AG20443 (cell line): ENCODE data around the gene TUBB2B.

ENCODE experiments used
- DNase-seq: peaks from one replicate; pipeline ENCODE4 v3.0.0; 2012; ENCODE audit warnings: low spot score, mixed read lengths

Gene TUBB2B

GRCh38 chr6:3232017-3232945, 4.8 kb upstream of the TUBB2B start:
- no peak for DNase-seq

- peak; percentile 82 for DNase-seq
These were observed 4.0 kb upstream of the TUBB2B start for GRCh38 chr6:3231247-3232016.

- DNase-seq, result no peak
These were observed 3.4 kb upstream of the TUBB2B start for GRCh38 chr6:3230900-3231246.

- no peak for DNase-seq
These were observed 2.9 kb upstream of the TUBB2B start for GRCh38 chr6:3230256-3230882.

- DNase-seq, result no peak
These were observed 2.2 kb upstream of the TUBB2B start for GRCh38 chr6:3229566-3230178.

- DNase-seq, result no peak
These were observed 1.5 kb upstream of the TUBB2B start for GRCh38 chr6:3228771-3229565.

GRCh38 chr6:3228046-3228671, 706 bp upstream of the TUBB2B start:
- no peak for DNase-seq

GRCh38 chr6:3226481-3227362, 731 bp downstream of the TUBB2B start:
- no peak for DNase-seq

- DNase-seq, result no peak
These were observed 1.4 kb downstream of the TUBB2B start for GRCh38 chr6:3226042-3226441.

- DNase-seq, result no peak
These were observed 4.9 kb downstream of the TUBB2B start for GRCh38 chr6:3222506-3223038.

- DNase-seq, result no peak
These were observed 5.9 kb downstream of the TUBB2B start for GRCh38 chr6:3221578-3221977.

GRCh38 chr6:3220366-3220765, 7.1 kb downstream of the TUBB2B start:
- DNase-seq, result no peak

GRCh38 chr6:3218266-3218665, 9.2 kb downstream of the TUBB2B start:
- no peak for DNase-seq

- DNase-seq, result no peak
These were observed 10.2 kb downstream of the TUBB2B start for GRCh38 chr6:3217286-3217685.

- no peak for DNase-seq
These were observed 12.6 kb downstream of the TUBB2B start for GRCh38 chr6:3214898-3215297.

GRCh38 chr6:3213334-3213695, 14.1 kb downstream of the TUBB2B start:
- no peak for DNase-seq

- DNase-seq, result no peak
These were observed 15.2 kb downstream of the TUBB2B start for GRCh38 chr6:3212261-3212660.

- DNase-seq, result peak; percentile 51
These were observed 15.8 kb downstream of the TUBB2B start for GRCh38 chr6:3211681-3212080.

- no peak for DNase-seq
These were observed 17.3 kb downstream of the TUBB2B start for GRCh38 chr6:3210024-3210610.
